ENCODE results near the gene CENPB.

DNA sequence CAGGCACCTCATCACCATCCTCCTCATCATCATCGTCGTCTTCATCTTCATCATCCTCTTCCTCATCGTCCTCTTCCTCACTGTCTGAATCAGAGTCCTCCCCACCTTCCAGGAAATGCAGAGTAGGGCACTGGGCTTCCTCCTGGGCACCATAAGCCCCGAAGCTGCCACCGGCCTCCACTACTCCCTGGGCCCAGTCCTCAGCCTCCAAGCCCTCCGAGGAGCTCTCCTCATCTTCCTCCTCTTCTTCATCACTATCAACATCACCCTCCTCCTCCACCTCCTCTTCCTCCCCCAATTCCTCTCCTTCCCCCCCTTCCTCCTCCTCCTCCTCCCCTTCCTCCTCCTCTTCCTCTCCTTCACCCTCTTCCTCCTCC is 1.7 kb downstream of the CENPB start:
- TF ChIP-seq CEBPB (IDR thresholded peaks at IDR 0.05) (no peak), EGR1 (IDR thresholded peaks at IDR 0.05) (no peak), YY1 (IDR thresholded peaks at IDR 0.05; ENCODE audit: low read depth) (no peak), CREB1 (IDR thresholded peaks at IDR 0.05; ENCODE audit: low read depth) (no peak), TAF1 (IDR thresholded peaks at IDR 0.05; ENCODE audit: low read depth) (no peak), RAD21 (IDR thresholded peaks at IDR 0.05; ENCODE audit: low read depth) (no peak), EP300 (IDR thresholded peaks at IDR 0.05; ENCODE audit: borderline replicate concordance) (no peak)
- TF ChIP-seq, protein P1, sequence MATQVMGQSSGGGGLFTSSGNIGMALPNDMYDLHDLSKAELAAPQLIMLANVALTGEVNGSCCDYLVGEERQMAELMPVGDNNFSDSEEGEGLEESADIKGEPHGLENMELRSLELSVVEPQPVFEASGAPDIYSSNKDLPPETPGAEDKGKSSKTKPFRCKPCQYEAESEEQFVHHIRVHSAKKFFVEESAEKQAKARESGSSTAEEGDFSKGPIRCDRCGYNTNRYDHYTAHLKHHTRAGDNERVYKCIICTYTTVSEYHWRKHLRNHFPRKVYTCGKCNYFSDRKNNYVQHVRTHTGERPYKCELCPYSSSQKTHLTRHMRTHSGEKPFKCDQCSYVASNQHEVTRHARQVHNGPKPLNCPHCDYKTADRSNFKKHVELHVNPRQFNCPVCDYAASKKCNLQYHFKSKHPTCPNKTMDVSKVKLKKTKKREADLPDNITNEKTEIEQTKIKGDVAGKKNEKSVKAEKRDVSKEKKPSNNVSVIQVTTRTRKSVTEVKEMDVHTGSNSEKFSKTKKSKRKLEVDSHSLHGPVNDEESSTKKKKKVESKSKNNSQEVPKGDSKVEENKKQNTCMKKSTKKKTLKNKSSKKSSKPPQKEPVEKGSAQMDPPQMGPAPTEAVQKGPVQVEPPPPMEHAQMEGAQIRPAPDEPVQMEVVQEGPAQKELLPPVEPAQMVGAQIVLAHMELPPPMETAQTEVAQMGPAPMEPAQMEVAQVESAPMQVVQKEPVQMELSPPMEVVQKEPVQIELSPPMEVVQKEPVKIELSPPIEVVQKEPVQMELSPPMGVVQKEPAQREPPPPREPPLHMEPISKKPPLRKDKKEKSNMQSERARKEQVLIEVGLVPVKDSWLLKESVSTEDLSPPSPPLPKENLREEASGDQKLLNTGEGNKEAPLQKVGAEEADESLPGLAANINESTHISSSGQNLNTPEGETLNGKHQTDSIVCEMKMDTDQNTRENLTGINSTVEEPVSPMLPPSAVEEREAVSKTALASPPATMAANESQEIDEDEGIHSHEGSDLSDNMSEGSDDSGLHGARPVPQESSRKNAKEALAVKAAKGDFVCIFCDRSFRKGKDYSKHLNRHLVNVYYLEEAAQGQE (IDR thresholded peaks at IDR 0.05; ENCODE audit: low read depth), result no peak
